GM04503 (cell line): ENCODE data around the gene HOMER3.

Source experiments
- DNase-seq: peaks from one replicate; pipeline ENCODE4 v3.0.0-alpha.2; 2012; ENCODE audit warnings: low read depth

Gene HOMER3

DNA sequence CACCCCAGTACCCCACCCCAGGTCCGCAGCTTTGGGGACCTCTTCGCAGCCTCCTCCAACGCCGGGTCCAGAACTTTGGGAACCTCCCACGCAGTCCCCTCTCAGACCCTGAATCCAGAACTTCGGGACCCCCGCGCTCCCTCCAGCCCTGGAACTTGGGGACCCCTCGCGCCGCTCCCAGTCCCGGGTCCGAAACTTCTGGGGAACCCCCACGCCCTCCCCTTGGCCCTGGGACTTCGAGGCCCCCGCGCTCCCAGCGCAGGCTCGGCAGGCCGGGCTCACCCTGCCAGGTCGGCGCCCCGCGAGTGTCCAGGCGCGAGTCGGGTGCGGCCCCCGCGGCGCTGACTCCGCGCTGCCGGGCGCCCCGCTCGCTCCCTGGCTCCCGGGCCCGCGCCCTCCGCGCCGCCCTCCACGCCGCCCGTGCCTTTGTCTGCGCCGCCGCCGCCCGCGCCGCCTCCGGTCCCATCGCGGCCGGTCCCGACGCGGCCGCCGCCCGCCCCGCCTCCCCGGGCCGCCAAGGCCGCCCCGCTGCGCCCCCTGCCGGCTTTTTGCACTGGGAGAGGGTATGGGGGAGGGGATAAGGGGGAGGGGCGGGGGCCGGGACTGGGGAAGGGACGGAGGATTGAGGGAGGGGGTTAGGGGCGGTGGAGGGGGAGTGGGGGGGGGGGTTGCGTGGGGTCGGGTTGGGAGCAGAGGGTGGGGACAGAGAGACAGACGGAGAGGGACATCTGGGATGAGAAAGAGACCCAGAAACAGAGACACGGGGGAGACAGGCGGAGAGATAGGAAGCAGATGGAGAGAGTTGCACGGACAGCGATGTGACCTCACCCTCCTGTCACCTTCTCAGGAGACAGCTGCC is at the start of gene HOMER3:
HOMER3 (minus strand) TSS at position 449 of the 859 bp plus-strand sequence. CDS start 2,235 bp downstream, outside the sequence.
- no peak for DNase-seq

DNA sequence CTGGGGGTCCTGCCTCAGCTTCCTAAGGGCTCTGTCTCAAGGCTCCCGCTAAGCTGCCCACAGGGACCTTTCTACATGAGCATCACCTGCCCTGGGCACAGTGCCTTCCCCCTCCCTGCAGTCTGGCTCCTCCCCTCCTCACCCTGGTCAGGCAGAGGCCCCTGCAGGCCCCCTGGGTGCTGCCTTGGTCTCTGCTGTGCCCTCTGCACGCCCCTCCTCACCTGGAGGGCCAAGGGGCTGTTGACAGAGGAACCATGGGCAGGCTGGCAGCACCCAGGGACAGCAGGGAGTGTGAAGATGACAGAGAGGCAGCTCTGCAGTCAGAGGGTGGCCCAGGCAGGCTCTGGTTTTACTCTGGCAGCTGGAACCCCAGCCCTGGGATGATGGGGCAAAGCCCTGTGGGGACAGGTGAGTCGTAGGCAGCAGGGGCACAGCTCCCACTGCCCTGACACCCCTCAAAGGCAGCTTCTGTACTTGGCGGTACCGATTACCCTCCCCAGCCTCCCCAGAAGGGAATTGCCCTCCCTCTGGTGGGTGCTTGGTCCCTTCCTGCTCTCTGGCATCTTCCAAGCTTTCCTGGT is 49.2 kb upstream of the HOMER3 start:
- DNase-seq, result no peak

DNA sequence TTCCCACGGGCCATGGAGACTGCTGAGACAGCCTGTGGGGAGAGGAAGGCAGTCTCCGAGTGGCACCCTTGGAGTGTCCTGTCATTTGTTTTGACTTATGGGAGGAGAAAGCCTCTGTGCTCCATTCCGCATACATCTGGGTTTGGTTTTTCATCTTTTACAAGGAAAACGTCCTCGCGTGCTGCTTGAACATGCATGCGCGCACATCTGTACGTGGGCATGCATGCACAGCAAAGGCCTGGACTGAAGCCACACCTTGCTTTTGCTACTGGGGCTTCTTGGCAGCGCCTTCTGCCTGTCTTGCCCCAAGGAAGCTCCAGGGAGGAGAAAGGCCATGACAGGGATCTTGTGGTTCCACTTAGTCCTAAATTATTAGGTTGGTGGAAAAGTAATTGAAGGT is 48.3 kb upstream of the HOMER3 start:
- DNase-seq, result no peak

DNA sequence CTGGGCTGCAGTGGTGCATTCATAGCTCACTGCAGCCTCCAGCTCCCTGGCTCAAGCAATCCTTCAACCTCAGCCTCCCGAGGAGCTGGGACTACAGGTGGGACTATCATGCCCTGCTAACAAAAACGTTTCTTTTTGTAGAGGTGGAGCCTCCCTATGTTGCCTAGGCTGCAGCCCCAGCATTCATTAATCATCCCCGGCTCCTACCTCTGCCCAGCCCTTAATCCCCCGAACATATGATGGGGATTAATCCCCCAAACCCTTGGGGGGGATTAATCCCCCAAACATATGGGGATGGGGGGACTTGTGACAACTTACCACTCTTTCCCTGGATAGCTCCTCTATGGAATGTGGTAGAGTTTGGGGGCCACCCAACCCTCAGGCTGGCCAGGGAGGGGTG is 46.4 kb upstream of the HOMER3 start:
- DNase-seq, result no peak

DNA sequence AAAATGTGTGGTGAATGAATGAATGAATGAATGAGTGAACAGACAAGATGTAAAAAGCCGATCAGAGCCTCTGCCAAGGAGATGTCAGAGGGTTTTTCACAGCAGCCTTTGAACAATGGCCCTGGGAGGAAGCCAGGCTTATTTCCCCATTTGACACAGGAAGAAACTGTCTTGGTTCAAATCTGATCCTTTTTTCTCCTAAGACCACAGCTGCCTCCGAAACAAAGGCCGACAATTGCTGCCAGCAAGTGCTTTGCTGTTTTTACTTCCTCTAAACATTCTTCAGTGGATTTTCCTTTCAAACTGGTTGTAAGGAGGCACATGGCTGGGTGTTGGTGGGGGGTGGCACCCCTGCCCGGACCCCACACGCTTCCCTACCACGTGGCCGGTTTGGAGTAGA is 44.2 kb upstream of the HOMER3 start:
- no peak for DNase-seq

DNA sequence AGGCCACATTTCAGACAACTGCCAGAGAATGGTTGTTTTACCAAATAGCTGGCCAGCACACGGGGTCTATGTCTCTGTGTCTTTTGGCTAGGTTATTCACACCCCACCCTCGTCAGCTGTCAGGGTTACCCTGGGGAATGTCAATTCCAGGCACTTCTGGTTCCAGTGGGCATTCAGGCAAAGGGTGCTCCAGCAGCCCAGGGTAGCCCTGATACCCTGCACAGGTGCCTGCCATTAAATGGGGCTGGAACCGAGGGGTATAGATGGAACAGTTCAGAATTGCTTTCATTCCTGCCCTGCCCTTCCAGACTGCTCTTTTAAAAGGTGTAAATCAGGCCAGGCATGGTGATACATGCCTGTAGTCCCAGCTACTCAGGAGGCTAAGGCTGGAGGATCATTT is 43.2 kb upstream of the HOMER3 start:
- DNase-seq, result no peak

DNA sequence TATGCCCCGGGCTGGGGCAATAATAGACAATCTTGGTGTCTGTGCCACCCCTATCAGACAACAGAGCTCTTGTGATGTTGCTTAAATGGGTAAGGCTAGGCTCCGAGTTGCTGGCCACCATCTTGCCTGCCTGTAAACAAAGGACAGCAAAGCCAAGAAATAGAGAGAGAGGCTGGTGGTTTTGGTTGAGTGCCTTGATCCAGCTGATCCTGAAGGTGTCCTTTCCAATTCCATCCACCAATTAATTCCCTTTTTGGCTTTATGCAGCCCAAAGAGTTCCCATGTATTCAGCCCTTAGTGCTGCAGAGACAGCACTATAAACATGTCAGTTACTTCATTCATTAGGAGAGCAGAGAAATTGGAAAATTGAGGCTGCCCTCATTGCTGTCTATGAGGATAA is 41.7 kb upstream of the HOMER3 start:
- no peak for DNase-seq

DNA sequence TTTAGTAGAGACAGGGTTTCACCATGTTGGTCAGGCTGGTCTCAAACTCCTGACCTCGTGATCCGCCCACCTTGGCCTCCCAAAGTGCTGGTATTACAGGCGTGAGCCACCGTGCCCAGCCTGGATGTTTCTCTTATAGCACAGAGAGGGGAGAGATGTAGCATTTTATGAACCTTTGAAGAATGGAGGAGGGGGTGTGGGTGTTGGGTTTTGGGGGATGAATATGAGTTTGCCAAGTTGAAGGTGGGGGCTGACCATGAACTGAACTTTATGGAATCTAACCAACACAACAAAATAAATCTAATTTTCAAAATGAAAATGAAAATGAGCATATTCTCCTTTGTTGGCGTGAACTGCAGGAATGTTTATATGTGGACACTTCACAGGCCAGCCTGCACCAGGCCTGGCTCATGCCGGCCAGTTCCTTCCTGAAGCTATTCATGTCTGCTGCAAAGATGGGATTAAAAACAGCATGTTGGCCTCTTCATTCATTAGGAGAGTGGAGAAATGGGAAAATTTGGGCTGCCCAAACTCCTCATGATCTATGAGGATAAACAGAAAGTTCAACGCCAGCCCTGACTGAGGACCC is 39.5 kb upstream of the HOMER3 start:
- no peak for DNase-seq

DNA sequence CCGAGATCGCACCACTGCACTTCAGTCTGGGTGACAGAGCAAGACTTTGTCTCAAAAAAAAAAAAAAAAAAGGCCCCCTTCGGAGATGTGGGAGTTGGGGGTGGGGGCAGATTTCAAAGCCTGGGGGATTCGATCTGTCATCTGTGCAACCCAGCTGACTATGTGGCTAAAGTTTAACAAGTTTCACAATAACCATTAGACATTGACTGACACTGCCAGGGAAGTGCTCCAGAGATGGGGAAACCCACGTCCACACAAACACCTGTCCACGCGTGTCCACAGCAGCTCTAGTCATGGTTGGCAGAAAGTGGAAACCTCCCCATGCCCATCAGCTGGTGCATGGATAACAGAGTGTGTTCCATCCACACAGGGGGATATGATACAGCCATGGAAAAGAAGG is 37.6 kb upstream of the HOMER3 start:
- no peak for DNase-seq

DNA sequence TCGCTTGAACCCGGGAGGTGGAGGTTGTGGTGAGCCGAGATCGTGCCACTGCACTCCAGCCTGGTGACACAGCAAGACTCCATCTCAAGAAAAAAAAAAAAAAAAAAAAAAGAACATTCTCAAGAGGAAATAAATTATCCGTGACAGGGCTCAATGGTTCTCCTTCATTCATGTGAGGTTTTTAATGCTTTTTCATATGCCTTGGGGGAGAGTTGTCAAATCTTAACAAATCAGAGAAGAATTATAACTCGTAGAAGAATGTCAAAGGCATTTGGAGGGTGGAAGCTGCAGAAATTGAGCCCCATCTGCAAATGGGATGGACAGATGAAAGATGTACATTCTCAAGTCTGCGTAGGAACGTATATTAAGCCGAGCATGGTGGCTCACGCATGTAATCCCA is 34.9 kb upstream of the HOMER3 start:
- no peak for DNase-seq

DNA sequence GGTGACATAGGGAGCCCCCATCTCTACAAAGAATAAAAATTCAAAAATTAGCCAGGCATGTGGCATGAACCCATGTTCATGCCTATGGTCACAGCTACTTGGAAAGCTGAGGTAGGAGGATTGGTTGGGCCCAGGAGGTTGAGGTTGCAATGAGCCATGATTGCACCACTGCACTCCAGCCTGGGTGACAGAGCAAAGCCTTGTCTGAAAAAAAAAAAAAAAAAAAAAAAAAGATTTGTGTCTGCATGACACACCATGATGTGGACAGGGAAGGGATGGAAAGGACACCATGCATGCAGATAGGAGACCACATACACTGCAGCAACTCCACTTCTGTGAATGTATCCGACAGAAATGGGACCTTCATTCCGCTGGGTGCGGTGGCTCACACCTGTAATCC is 34.0 kb upstream of the HOMER3 start:
- no peak for DNase-seq

DNA sequence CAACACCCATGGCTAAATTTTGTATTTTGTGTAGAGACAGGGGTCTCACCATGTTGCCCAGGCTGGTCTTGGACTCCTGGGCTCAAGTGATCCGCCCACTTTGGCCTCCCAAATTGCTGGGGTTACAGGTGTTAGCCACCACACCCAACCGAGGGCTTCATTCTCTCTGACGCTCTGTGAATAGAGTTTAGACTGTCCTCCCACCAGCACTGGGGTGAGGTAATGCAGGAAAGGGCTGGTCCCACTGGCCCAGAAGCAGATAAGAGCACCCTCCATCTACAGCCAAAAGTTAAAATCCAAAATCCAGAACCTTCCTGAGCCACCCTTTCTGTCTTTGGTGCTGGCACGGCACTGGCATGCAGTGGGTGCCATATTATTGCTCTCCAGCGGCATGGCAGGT is 31.8 kb upstream of the HOMER3 start:
- no peak for DNase-seq

DNA sequence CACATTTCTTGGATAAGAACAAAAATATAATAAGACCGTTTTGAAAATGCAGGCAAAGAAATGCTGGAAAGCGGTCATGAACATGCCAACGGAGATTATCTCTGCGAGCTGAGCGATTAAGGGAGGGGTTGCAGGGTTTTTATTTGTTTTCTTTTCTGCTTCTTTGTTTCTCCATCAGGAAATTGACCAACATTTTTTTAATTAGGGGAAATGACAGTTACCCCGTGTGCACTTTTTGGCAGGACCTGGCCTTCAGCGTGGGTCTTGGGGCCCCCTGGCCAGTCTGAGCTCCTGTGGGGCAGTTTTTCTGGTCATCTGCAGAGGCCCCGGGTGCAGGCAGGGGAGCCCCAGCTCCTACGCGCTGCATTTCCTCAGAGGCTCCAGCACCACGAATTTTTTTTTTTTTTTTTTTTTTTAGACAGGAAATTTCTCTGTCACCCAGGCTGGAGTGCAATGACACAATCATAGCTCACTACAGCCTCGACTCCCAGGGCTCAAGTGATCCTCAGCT is 31.3 kb upstream of the HOMER3 start:
- DNase-seq, result no peak

DNA sequence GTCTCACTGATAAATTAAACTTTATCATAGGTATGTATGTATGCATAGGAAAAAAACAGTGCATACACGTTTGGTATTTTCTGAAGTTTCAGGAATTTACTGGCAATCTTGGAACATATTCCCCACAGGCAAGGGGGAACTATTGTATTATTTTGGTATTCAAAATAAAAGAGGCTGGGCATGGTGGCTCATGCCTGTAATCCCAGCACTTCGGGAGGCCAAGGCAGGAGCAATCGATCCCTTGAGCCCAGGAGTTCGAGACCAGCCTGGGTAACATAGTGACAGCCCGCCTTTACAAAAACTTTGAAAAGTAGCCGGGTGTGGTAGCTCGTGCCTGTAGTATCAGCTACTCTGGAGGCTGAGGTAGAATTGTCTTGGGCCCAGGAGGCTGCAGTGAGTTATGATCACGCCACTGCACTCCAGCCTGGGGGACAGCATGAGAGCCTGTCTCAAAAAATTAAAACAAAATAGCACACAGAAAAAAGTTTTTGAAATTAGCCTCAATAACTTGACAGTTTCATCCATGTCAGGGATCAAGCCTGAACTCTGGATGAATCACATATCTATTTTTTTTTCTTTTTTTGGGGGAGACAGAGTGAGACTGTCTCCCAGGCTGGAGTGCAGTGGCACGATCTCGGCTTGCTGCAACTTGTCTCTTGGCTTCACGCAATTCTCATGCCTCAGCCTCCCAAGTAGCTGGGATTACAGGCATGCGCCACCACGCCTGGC is 29.1 kb upstream of the HOMER3 start:
- DNase-seq, result no peak

DNA sequence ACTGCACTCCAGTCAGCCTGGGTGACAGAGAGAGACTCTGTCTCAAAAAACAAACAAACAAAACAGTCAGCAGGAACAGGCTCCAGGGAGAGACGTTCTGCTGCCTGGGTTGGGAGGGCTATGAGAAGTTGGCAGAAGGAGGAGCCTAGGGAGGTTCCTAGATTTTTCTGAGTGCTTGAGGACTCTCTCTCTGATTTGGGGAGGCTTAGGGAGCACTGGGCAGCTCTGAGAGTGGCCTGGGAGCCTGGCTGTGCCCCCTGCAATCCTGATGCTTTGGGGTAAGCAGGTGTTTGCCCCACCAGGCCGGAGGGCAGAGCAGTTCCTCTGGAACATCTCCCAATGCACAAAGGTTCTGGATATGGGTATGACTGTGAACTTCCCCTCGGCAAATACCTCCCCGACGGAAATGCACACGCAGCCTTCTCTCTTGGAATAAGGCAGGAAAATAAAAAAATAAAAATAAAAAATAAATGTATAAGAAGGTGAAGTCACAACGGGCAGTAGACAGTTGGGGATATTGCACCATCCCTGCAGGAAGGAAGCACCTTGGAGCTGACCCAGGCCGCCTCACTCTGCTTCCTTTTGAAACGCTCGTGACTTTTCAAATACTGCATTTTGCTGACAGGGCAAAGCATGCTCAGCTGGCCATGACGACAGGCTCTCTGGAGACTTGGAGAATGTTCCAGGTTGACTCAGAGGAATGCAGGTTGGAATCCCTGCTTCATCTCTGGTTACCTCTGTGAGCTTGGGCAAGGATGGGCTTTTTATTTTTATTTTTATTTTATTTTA is 26.5 kb upstream of the HOMER3 start:
- DNase-seq, result no peak

DNA sequence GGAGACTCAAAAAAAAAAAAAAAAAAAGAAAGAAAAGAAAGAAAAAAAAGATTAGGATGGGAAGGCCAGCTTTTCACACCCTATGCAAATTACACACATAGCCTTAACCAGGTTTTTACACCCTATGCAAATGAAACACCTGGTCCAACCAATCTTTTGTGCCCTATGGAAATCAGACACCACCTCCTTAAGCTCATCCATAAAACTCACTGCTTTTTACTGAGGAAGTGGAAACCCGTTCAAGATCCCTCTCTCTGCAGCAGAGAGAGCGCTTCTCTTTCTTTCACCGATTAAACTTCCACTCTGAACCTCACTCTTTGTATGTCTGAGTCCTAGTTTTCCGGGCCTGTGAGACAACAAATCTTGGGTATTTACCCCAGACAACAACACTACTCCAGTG is 25.3 kb upstream of the HOMER3 start:
- no peak for DNase-seq

DNA sequence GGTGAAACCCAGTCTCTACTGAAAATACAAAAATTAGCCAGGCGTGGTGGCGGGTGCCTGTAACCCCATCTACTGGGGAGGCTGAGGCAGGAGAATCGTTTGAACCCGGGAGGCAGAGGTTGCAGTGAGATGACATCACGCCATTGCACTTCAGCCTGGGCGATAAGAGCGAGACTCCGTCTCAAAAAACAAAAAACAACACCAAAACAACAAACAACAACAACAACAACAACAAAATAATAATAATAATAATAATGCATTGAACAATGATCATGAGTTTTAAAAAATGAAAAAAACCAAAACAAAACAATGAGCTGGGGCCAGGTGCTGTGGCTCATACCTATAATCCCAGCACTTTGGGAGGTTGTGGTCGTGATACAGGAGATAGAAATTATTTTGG is 23.1 kb upstream of the HOMER3 start:
- no peak for DNase-seq

DNA sequence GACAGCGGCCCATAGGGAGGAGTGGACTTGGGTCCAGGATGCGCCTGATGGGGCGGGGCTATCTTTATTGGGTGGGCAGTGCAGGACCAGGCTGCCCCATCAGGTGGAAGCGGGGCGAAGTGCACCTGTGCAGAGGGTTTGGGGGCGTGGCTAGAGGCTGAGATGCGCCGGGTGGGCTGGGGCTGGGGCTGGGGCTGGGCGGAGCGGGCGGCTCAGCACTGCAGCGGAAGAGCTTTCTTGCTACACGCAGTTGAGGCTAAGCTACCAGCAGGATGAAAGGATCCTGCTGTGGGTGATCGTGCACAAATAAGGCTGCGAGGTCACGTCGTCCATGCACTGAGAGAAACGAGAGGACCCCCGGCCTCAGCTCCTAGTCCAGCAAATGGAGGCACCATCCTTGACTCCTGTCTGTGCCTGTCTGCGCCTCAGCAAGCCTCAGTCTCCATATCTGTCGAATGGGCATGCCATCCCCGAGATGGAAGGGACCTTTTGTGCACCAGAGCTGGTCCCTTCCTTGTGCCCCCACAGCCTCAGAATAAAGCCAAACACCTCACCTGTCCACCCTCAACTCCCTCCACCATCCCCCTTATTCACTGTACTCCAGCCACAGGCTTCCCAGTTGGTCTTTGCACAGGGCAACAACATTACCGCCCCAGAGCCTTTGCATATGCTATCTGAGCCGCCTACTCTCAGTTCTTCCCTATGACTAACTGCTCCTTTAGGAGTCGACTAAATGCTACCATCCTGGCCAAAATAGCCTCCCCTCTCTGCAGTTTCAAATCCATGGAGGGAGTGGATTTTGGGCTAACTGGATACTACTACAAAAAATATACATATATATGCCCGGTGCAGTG is 21.0 kb upstream of the HOMER3 start:
- no peak for DNase-seq

DNA sequence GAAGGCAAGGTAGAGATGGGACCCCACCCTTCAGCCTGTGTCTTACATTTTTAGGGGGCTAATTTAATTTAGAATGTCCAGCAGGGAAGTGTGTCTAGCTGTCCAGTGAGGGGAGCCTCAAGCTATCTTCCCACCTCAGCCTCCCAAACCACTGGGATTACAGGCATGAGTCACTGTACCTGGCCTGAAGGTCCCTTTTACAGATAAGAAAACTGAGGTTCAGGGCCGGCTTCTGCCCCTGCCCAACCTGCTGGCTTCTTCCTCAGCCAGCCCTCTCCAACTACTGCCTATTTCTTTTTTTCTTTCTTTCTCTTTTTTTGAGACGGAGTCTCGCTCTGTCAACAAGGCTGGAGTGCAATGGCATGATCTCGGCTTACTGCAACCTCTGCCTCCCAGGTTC is 19.4 kb upstream of the HOMER3 start:
- no peak for DNase-seq

DNA sequence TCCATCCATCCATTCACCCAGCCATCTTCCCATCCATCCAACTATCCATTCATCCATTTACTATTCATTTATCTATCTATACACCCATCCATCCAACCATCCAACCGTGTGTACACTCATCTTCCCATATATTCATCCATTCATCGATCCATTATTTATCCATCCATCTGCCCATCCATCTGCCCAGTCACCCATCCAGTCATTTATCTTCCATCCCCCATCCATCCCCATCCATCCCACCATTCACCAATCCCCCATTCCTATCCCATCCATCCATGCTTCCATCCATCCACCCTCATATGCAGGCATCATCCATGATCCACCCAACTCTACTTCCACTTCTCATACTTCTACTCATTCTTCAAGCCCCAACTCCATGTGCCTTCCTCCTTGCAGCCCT is 14.0 kb upstream of the HOMER3 start:
- no peak for DNase-seq

DNA sequence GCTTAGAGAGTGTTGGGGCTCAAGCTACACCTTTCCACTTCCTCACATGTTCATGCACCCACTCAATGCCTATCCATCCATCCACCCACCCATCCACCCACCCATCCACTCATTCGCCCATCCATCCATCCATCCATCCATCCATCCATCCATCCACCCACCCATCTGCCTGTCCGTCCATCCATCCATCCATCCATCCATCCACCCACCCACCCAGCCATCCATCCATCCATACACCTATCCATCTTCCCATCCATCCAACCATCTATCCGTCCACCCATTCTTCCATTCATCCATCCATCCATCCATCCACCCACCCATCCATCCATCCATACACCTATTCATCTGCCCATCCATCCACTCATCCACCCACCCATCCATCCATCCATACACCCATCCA is 13.1 kb upstream of the HOMER3 start:
- no peak for DNase-seq
